ENCODE data around the gene GPR68. TPM values are rescaled to one million over a fixed set of nuclear protein-coding genes. Genes with fewer than 3 reads are reported as not detected.
"Not testable (repeated sequence)": the region's sequence is repeated elsewhere in the genome, so short reads cannot be mapped to it uniquely, and the experiment has no call there.

Gene GPR68
- polyA plus RNA-seq, 1 experiment, result 0.45 TPM

GRCh38 chr14:91184559-91184958 lies 59.9 kb downstream of the GPR68 start:
- no peak for DNase-seq (ENCODE audit: low read depth)
- no peaks in the 10 kb centered on the region for H3K27me3 ChIP-seq (ENCODE audit: control insufficient read depth, insufficient read depth, low read length)
- no peak overlapping the region for H3K4me3 ChIP-seq (ENCODE audit: low read depth, low read length)
- ChIA-PET POLR2A (no interaction called here), CTCF (interaction anchor here (1.4 kb wide), 1 partner anchor 11 kb away, joined by 5 read pairs; no protein-coding TSS in a partner anchor)
- H3K36me3 ChIP-seq (ENCODE audit: control insufficient read depth, insufficient read depth, low read length), result peaks cover 8% of the 10 kb centered on the region
- TF ChIP-seq, protein P1, sequence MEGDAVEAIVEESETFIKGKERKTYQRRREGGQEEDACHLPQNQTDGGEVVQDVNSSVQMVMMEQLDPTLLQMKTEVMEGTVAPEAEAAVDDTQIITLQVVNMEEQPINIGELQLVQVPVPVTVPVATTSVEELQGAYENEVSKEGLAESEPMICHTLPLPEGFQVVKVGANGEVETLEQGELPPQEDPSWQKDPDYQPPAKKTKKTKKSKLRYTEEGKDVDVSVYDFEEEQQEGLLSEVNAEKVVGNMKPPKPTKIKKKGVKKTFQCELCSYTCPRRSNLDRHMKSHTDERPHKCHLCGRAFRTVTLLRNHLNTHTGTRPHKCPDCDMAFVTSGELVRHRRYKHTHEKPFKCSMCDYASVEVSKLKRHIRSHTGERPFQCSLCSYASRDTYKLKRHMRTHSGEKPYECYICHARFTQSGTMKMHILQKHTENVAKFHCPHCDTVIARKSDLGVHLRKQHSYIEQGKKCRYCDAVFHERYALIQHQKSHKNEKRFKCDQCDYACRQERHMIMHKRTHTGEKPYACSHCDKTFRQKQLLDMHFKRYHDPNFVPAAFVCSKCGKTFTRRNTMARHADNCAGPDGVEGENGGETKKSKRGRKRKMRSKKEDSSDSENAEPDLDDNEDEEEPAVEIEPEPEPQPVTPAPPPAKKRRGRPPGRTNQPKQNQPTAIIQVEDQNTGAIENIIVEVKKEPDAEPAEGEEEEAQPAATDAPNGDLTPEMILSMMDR (IDR thresholded peaks at IDR 0.05; ENCODE audit: insufficient read depth, low read depth, low read length), result no peak

GRCh38 chr14:91182753-91183152 lies 61.8 kb downstream of the GPR68 start:
- DNase-seq (ENCODE audit: low read depth); H3K4me3 ChIP-seq (ENCODE audit: low read depth, low read length); POLR2A ChIA-PET; H3K27me3 ChIP-seq (ENCODE audit: control insufficient read depth, insufficient read depth, low read length); CTCF ChIA-PET; H3K36me3 ChIP-seq (ENCODE audit: control insufficient read depth, insufficient read depth, low read length): not testable (repeated sequence)

Other genes starting within 250 kb of the GPR68 start
- 0.22 and 0.39 TPM in 2 replicates for gene RPS6KA5, start 184.1 kb downstream of the GPR68 start, polyA plus RNA-seq (2011; rRNA removed)
- gene DGLUCY, start 130.6 kb downstream of the GPR68 start, polyA plus RNA-seq (2011; rRNA removed), result 14.3 and 18.9 TPM in 2 replicates
- not detected in 2 replicates for gene CCDC88C, start 173.1 kb upstream of the GPR68 start, polyA plus RNA-seq (2011; rRNA removed)

Measured in BJ (cell line).